GM23248 (cell line): ENCODE results near the gene NFE2L3. TPM values are rescaled to one million over a fixed set of nuclear protein-coding genes. Genes with fewer than 3 reads are reported as not detected.
"Not testable (repeated sequence)": the region's sequence is repeated elsewhere in the genome, so short reads cannot be mapped to it uniquely, and the experiment has no call there.

Source experiments
- DNase-seq: peaks from one replicate; pipeline ENCODE4 v3.0.0-alpha.2; 2015
- H2AFZ ChIP-seq: fragments of 200-600 bp; sonication (generic); 2 replicates; pipeline ENCODE4 v1.6.1; 2016; ENCODE audit warnings: antibody characterized with exemption
- H3F3A ChIP-seq: fragments of 200-600 bp; sonication (generic); 2 replicates; pipeline ENCODE4 v1.6.1; 2016; ENCODE audit warnings: mild to moderate bottlenecking, antibody characterized with exemption, mixed run types; ENCODE audit not compliant: insufficient read depth
- H3K27ac ChIP-seq: fragments of 200-600 bp; sonication (generic); 2 replicates; pipeline ENCODE4 v1.5.1; 2016; ENCODE audit warnings: mild to moderate bottlenecking
- H3K27me3 ChIP-seq: fragments of 200-600 bp; sonication (generic); replicated peaks from 2 replicates; pipeline ENCODE4 v1.6.1; 2016; ENCODE audit warnings: mild to moderate bottlenecking; ENCODE audit not compliant: insufficient read depth
- H3K36me3 ChIP-seq: fragments of 200-600 bp; sonication (generic); 2 replicates; pipeline ENCODE4 v1.6.1; 2016; ENCODE audit warnings: low read depth, mild to moderate bottlenecking
- H3K4me1 ChIP-seq: fragments of 200-600 bp; sonication (generic); 2 replicates; pipeline ENCODE4 v1.6.1; 2016; ENCODE audit warnings: mild to moderate bottlenecking; ENCODE audit not compliant: insufficient read depth
- H3K4me2 ChIP-seq: fragments of 200-600 bp; sonication (generic); one replicate; pipeline ENCODE4 v1.6.1; 2016; ENCODE audit warnings: mild to moderate bottlenecking; ENCODE audit not compliant: unreplicated experiment
- H3K4me3 ChIP-seq: fragments of 200-600 bp; sonication (generic); 2 replicates; pipeline ENCODE4 v1.5.1; 2016; ENCODE audit warnings: mild to moderate bottlenecking
- H3K79me2 ChIP-seq: fragments of 200-600 bp; sonication (generic); 2 replicates; pipeline ENCODE4 v1.6.1; 2016; ENCODE audit warnings: mild to moderate bottlenecking; ENCODE audit not compliant: insufficient read depth
- H3K9ac ChIP-seq: fragments of 200-600 bp; sonication (generic); 2 replicates; pipeline ENCODE4 v1.6.1; 2016; ENCODE audit warnings: mild to moderate bottlenecking
- H3K9me2 ChIP-seq: fragments of 200-600 bp; sonication (generic); 2 replicates; pipeline ENCODE4 v1.6.1; 2016; ENCODE audit warnings: mixed run types, mild to moderate bottlenecking, moderate library complexity; ENCODE audit not compliant: insufficient read depth
- H3K9me3 ChIP-seq: fragments of 200-600 bp; sonication (generic); one replicate; pipeline ENCODE4 v1.6.1; 2017; ENCODE audit warnings: low read depth
- H4K20me1 ChIP-seq: fragments of 200-600 bp; sonication (generic); 2 replicates; pipeline ENCODE4 v1.6.0; 2016; ENCODE audit not compliant: insufficient read depth
- EZH2 ChIP-seq: fragments of 200-600 bp; sonication (generic); IDR thresholded peaks from 2 replicates; pipeline ENCODE4 v1.6.1; 2018; ENCODE audit warnings: antibody characterized with exemption, mild to moderate bottlenecking; ENCODE audit not compliant: insufficient read depth, poor library complexity, severe bottlenecking
- EZH2phosphoT487 ChIP-seq: fragments of 200-600 bp; sonication (generic); IDR thresholded peaks from 2 replicates; pipeline ENCODE4 v1.6.1; 2018; ENCODE audit warnings: antibody characterized with exemption, moderate library complexity, mild to moderate bottlenecking, low read depth; ENCODE audit not compliant: insufficient read depth
- WGBS, 2 experiments: methylation state at CpG; one replicate each; pipeline ENCODE4 v1.1.6; 2015 to 2017; ENCODE audit warnings: low lambda C conversion rate in 2 of 2, low coverage in 1 of 2; ENCODE audit errors: missing lambda C conversion rate in 2 of 2; 5-methylcytosine and 5-hydroxymethylcytosine counted together
- in situ Hi-C: fragments of 300-500 bp; cut with MboI; formaldehyde crosslinking; loops from 2 replicates; pipeline ENCODE4 v1.15.0; 2020
- polyA plus RNA-seq: library from polyadenylated mRNA; unstranded; fragments of >200 nt; fragmentation: Nextera tagmentation; extraction: Ambion mirVana; gene quantifications from 2 replicates; pipeline ENCODE4 v1.2.1, GENCODE V29; 2016
- total RNA-seq: library from RNA; depleted of rRNA; stranded (reverse); fragments of >200 nt; shearing (Covaris generic); gene quantifications from 2 replicates; pipeline ENCODE4 v1.2.3, GENCODE V29; 2014

The NFE2L3 gene
- total and polyA plus RNA-seq, 2 experiments from 2014 or later = 0.70 to 1.4 TPM

- Histone ChIP-seq H3K4me3 (no peak overlapping the region), H3K27me3 (peaks cover 28% of the 10 kb centered on the region), H3K4me2 (no peak overlapping the region), H2AFZ (no peak overlapping the region), H3K27ac (no peak overlapping the region), H3K9me3 (no peaks in the 10 kb centered on the region), H3K36me3 (no peaks in the 10 kb centered on the region), H3K4me1 (no peaks in the 10 kb centered on the region), H3K9me2 (no peaks in the 10 kb centered on the region), H3K79me2 (no peaks in the 10 kb centered on the region), H3K9ac (no peak overlapping the region), H4K20me1 (no peaks in the 10 kb centered on the region), H3F3A (peaks cover 3% of the 10 kb centered on the region; the same call in 1 of the 2 replicates)
- in situ Hi-C loops = no loop called here
- TF ChIP-seq EZH2phosphoT487 (no peak), EZH2 (no peak)
- DNase-seq = no peak
- 92 to 97% methylated on average over 1 of the region's 1 CpG for WGBS, 2 experiments
Measured at GRCh38 chr7:26149391-26149977, 2.5 kb upstream of the NFE2L3 start.

GRCh38 chr7:26151096-26151495 is 902 bp upstream of the NFE2L3 start:
- 49 to 50% methylated on average over 5 of the region's 5 CpGs for WGBS, 2 experiments
- H3K9me2 ChIP-seq = no peaks in the 10 kb centered on the region
- in situ Hi-C loops = no loop called here
- H2AFZ ChIP-seq = no peak overlapping the region
- H3K27me3 ChIP-seq = peaks cover 28% of the 10 kb centered on the region
- H3K79me2 ChIP-seq = no peaks in the 10 kb centered on the region
- H3K9ac ChIP-seq = no peak overlapping the region
- no peak overlapping the region for H3K4me2 ChIP-seq
- no peaks in the 10 kb centered on the region for H3K9me3 ChIP-seq
- no peak overlapping the region for H3K4me3 ChIP-seq
- peaks cover 17% of the 10 kb centered on the region for H3F3A ChIP-seq
- H3K36me3 ChIP-seq = no peaks in the 10 kb centered on the region
- no peak for TF ChIP-seq EZH2phosphoT487
- no peak for TF ChIP-seq EZH2
- H3K27ac ChIP-seq = no peak overlapping the region
- no peak for DNase-seq
- peaks cover 10% of the 10 kb centered on the region for H3K4me1 ChIP-seq
- no peaks in the 10 kb centered on the region for H4K20me1 ChIP-seq

- no peak overlapping the region for H3K9ac ChIP-seq
- no peaks in the 10 kb centered on the region for H3K9me2 ChIP-seq
- WGBS, 2 experiments = 65% methylated on average over 10 of the region's 10 CpGs
- no peak overlapping the region for H3K27ac ChIP-seq
- H2AFZ ChIP-seq = peak overlapping the region; percentile 72
- H3K79me2 ChIP-seq = no peaks in the 10 kb centered on the region
- no peaks in the 10 kb centered on the region for H3K9me3 ChIP-seq
- no peaks in the 10 kb centered on the region for H3K36me3 ChIP-seq
- in situ Hi-C loops = no loop called here
- peaks cover 28% of the 10 kb centered on the region for H3K27me3 ChIP-seq
- peak overlapping the region; percentile 60 for H3K4me2 ChIP-seq
- H4K20me1 ChIP-seq = no peaks in the 10 kb centered on the region
- peak overlapping the region; percentile 72 for H3K4me3 ChIP-seq
- TF ChIP-seq EZH2 (no peak), EZH2phosphoT487 (no peak)
- H3K4me1 ChIP-seq = peaks cover 13% of the 10 kb centered on the region
- DNase-seq = no peak
- H3F3A ChIP-seq = peaks cover 20% of the 10 kb centered on the region
Measured at GRCh38 chr7:26151650-26151952, 397 bp upstream of the NFE2L3 start.

- in situ Hi-C loops, H3K79me2 ChIP-seq, H3K27ac ChIP-seq, H3K36me3 ChIP-seq, H3K9me2 ChIP-seq, H3K9ac ChIP-seq, H3K9me3 ChIP-seq, H4K20me1 ChIP-seq: not testable (repeated sequence)
- 0 out of 2 replicates have a peak overlapping the region, but pooled peaks have one; percentile 72 for H2AFZ ChIP-seq
- peaks cover 20% of the 10 kb centered on the region for H3F3A ChIP-seq
- peak overlapping the region; percentile 60 for H3K4me2 ChIP-seq
- 4 to 11% methylated on average over 26 to 29 of the region's 54 CpGs for WGBS, 2 experiments
- peak; percentile 24 for DNase-seq
- peak overlapping the region; percentile 72 for H3K4me3 ChIP-seq
- H3K4me1 ChIP-seq = peaks cover 17% of the 10 kb centered on the region
- peaks cover 28% of the 10 kb centered on the region for H3K27me3 ChIP-seq
Measured at GRCh38 chr7:26152782-26153240, 813 bp downstream of the NFE2L3 start.
